NCI-H1417 (cell line): ENCODE measurements around the gene NEK8.
"Not testable (repeated sequence)": the region's sequence is repeated elsewhere in the genome, so short reads cannot be mapped to it uniquely, and the experiment has no call there.

Experiments used
- DNase-seq, 3 experiments: peaks; one replicate each; lab custom pipeline; 2025; lab: John Stamatoyannopoulos, UW

Gene NEK8

GRCh38 chr17:28725660-28726225, 2.8 kb upstream of the NEK8 start:
- DNase-seq = peak; percentile 75 to 89 (median 88)

DNA sequence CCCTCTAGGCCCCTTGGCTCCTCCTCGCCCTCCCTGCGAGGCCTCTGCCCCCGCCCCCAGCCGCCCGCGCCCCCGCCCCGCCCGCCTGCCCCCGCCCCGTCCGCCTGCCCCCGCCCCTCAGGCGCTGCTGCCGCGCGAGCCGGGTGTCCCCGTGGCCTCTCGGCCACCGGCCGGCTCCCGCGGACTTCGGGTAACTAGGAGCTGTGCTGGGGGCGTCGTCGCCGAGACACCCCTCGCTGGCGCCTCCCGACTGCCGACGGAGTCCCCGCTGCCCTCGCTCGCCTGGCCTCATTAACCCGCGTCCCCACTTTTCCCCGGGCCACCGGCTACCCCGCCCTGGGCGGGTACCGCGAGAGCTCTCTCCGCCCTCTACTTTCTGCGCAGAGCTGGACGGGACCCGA, 2.4 kb upstream of the NEK8 start, which contains the start of gene TLCD1:
Gene TLCD1 (minus strand): TSS at position 8 of the 401 bp plus-strand sequence. CDS start 136 bp downstream, outside the sequence.
- DNase-seq = peak; percentile 68 to 89 (median 87)

GRCh38 chr17:28726627-28727491, 1.7 kb upstream of the NEK8 start:
- peak; percentile 92 to 97 (median 95) for DNase-seq

GRCh38 chr17:28729950-28730330, 1.4 kb downstream of the NEK8 start:
- no peak for DNase-seq

GRCh38 chr17:28733346-28733745, 4.8 kb downstream of the NEK8 start:
- no peak for DNase-seq

GRCh38 chr17:28734712-28735241, 6.2 kb downstream of the NEK8 start:
- no peak for DNase-seq

GRCh38 chr17:28735242-28735722, 6.7 kb downstream of the NEK8 start:
- no peak for DNase-seq

- not testable (repeated sequence) for DNase-seq
Observed at GRCh38 chr17:28735913-28736769, 7.6 kb downstream of the NEK8 start.

GRCh38 chr17:28737316-28737715, 8.7 kb downstream of the NEK8 start:
- DNase-seq = no peak

GRCh38 chr17:28737770-28738679, 9.4 kb downstream of the NEK8 start:
- DNase-seq = no peak

DNA sequence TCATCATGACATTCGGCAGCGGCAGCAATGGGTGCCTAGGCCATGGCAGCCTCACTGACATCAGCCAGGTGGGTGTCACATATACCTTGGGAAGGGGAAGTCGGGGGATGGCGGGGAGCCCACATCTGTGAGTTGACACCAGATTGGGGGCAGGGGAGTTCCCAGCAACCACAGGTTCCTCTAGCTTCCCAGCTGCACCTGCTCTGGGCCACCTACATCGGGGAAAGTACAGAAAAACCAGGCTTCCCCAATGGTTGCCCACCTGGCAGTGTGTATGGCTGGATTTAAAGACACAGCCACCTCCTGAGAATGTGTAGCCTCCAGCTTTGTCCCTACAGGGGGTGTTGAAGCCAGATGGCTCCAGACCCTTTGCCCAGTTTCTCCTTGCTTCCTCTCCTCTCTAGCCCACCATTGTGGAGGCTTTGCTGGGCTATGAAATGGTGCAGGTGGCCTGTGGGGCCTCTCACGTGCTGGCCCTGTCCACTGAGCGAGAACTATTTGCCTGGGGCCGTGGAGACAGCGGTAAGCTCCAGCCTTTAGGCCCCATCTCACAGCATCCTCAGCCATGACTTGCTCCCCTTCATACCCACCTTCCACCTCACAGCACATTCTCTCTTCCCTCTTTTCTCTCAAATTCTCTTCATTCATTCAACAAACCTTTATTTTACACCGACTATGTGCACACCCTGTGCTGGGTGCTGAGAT, 10.2 kb downstream of the NEK8 start:
- no peak for DNase-seq

GRCh38 chr17:28740406-28741357, 12.1 kb downstream of the NEK8 start:
- no peak for DNase-seq

DNA sequence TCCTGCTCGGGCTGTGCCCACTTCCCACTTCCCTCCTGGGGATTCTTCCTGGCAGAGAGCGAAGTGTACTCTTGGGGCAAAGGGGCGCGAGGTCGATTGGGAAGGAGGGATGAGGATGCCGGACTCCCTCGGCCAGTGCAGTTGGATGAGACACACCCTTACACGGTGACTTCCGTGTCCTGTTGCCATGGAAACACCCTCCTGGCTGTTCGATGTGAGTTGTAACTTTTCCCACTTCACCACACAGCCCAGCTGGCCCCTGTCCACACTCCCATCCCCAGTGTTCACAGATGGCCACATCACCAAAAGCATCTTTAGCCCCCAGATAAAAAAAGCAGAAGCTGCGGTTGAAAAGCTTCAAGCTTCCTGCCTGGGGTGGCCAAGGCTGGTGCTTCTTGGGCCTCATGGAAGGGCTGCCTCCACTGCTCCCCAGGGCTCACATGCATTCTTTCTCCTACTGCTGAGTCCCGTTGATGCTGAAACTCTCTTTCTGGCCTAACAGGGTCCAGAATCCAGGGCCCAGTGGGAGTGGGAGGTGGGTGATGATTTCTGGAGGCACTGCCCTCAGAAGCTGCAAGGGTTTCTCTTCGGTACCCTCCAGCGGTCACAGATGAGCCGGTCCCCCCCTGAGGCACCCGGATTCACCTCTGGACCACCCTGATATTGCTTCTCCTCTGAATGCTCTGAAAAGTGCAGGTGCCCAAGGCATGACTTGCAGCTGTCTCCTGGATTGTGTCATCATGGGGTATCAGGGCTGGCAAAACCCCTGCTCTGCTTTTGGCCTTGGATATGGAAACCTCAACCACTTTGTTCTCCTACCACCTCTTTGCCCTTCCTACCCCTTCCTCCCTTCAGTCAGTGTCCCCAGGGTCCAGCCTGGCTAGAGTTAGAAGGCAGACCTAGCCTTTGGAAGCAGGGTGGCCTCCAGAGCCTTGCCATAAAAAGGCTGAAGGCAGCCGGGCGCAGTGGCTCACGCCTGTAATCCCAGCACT, 13.1 kb downstream of the NEK8 start:
- DNase-seq = no peak

- peak; percentile 85 to 97 (median 94) for DNase-seq
Observed at GRCh38 chr17:28743243-28744103, 14.9 kb downstream of the NEK8 start, which contains the start of gene TRAF4. Gene TRAF4, plus strand, starts transcription at chr17:28744011. Its CDS starts 102 bp downstream, at chr17:28744113.

GRCh38 chr17:28744104-28744971, 15.8 kb downstream of the NEK8 start:
- DNase-seq = peak; percentile 22 to 74 (median 67)
